Measurements from ENCODE around the gene GPR160. TPM values are rescaled to one million over a fixed set of nuclear protein-coding genes. Genes with fewer than 3 reads are reported as not detected.
A peak's percentile ranks its signal among the peaks of the same experiment; 100 is the strongest.

GPR160 gene, protein sequence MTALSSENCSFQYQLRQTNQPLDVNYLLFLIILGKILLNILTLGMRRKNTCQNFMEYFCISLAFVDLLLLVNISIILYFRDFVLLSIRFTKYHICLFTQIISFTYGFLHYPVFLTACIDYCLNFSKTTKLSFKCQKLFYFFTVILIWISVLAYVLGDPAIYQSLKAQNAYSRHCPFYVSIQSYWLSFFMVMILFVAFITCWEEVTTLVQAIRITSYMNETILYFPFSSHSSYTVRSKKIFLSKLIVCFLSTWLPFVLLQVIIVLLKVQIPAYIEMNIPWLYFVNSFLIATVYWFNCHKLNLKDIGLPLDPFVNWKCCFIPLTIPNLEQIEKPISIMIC
- total RNA-seq: 1 to 10 TPM; 5.7 to 7.0 TPM

GRCh38 chr3:170037463-170038433 is at the start of gene GPR160:
TSS of gene GPR160 (plus strand) at chr3:170037995. CDS start at chr3:170083973, 45,978 bp downstream.
- POLR2A ChIA-PET: no interaction called here
- no peak within 1 kb of the TSS for H3K27ac Mint-ChIP-seq
- H3K4me1 Mint-ChIP-seq (ENCODE audit: low read depth): peaks cover 14% of the 10 kb centered on the region
- peak; percentile 89 for DNase-seq
- H3K4me3 Mint-ChIP-seq: peak within 1 kb of the TSS; percentile 82
- intact Hi-C loops (cut with micrococcal nuclease): loop anchor here (1.0 to 5.0 kb wide), 5 partner anchors 9 to 275 kb away; partner anchors contain the start of gene SEC62
- H3K9me3 Mint-ChIP-seq: peaks cover 4% of the 10 kb centered on the region
- CTCF ChIA-PET: interaction anchor here (0.9 to 1.7 kb wide), 6 partner anchors 9 to 70 kb away, joined by 3 to 12 read pairs (median 4); no protein-coding TSS in a partner anchor
- no peaks in the 10 kb centered on the region for H3K27me3 Mint-ChIP-seq
- H3K36me3 Mint-ChIP-seq: no peaks in the 10 kb centered on the region

- Mint-ChIP-seq H3K27me3 (no peaks in the 10 kb centered on the region), H3K27ac (no peak overlapping the region), H3K36me3 (peaks cover 25% of the 10 kb centered on the region), H3K9me3 (no peaks in the 10 kb centered on the region), H3K4me3 (no peak overlapping the region), H3K4me1 (ENCODE audit: low read depth) (peaks cover 4% of the 10 kb centered on the region)
- ChIA-PET POLR2A (no interaction called here), CTCF (no interaction called here)
- intact Hi-C loops (cut with micrococcal nuclease): no loop called here
- DNase-seq: no peak
These were observed 47.4 kb upstream of the GPR160 start for GRCh38 chr3:169990431-169990830.

- Mint-ChIP-seq H3K27me3 (no peaks in the 10 kb centered on the region), H3K4me1 (ENCODE audit: low read depth) (peaks cover 4% of the 10 kb centered on the region), H3K27ac (no peak overlapping the region), H3K9me3 (no peaks in the 10 kb centered on the region), H3K4me3 (no peak overlapping the region), H3K36me3 (peaks cover 26% of the 10 kb centered on the region)
- no peak for DNase-seq
- intact Hi-C loops (cut with micrococcal nuclease): no loop called here
- ChIA-PET POLR2A (no interaction called here), CTCF (no interaction called here)
These were observed 45.6 kb upstream of the GPR160 start for GRCh38 chr3:169992156-169992555.

GRCh38 chr3:169992781-169993180 is 45.0 kb upstream of the GPR160 start:
- intact Hi-C loops (cut with micrococcal nuclease): no loop called here
- Mint-ChIP-seq H3K27ac (no peak overlapping the region), H3K4me1 (ENCODE audit: low read depth) (peaks cover 4% of the 10 kb centered on the region), H3K36me3 (peaks cover 26% of the 10 kb centered on the region), H3K9me3 (no peaks in the 10 kb centered on the region), H3K4me3 (no peak overlapping the region), H3K27me3 (no peaks in the 10 kb centered on the region)
- DNase-seq: no peak
- ChIA-PET POLR2A (no interaction called here), CTCF (no interaction called here)

GRCh38 chr3:169993761-169994160 is 44.0 kb upstream of the GPR160 start:
- peaks cover 22% of the 10 kb centered on the region for H3K36me3 Mint-ChIP-seq
- H3K9me3 Mint-ChIP-seq: no peaks in the 10 kb centered on the region
- H3K27me3 Mint-ChIP-seq: no peaks in the 10 kb centered on the region
- peaks cover 8% of the 10 kb centered on the region for H3K4me1 Mint-ChIP-seq (ENCODE audit: low read depth)
- POLR2A ChIA-PET: no interaction called here
- H3K27ac Mint-ChIP-seq: no peak overlapping the region
- no peak for DNase-seq
- no peak overlapping the region for H3K4me3 Mint-ChIP-seq
- CTCF ChIA-PET: no interaction called here
- intact Hi-C loops (cut with micrococcal nuclease): no loop called here

- peaks cover 19% of the 10 kb centered on the region for H3K36me3 Mint-ChIP-seq
- H3K27me3 Mint-ChIP-seq: no peaks in the 10 kb centered on the region
- POLR2A ChIA-PET: no interaction called here
- H3K4me3 Mint-ChIP-seq: no peak overlapping the region
- intact Hi-C loops (cut with micrococcal nuclease): no loop called here
- H3K9me3 Mint-ChIP-seq: peaks cover 3% of the 10 kb centered on the region
- peaks cover 19% of the 10 kb centered on the region for H3K4me1 Mint-ChIP-seq (ENCODE audit: low read depth)
- no peak overlapping the region for H3K27ac Mint-ChIP-seq
- CTCF ChIA-PET: no interaction called here
- no peak for DNase-seq
These were observed 41.7 kb upstream of the GPR160 start for GRCh38 chr3:169996063-169996462.

- intact Hi-C loops (cut with micrococcal nuclease): loop anchor here (1.0 to 2.0 kb wide), 9 partner anchors 9 to 260 kb away; partner anchors contain the start of gene SEC62
- Mint-ChIP-seq H3K27me3 (no peaks in the 10 kb centered on the region), H3K27ac (peak overlapping the region; percentile 83), H3K4me3 (no peak overlapping the region), H3K4me1 (ENCODE audit: low read depth) (peaks cover 37% of the 10 kb centered on the region), H3K36me3 (peaks cover 10% of the 10 kb centered on the region), H3K9me3 (peaks cover 3% of the 10 kb centered on the region)
- DNase-seq: peak; percentile 14
- ChIA-PET CTCF (interaction anchor here (1.0 to 1.1 kb wide), 2 partner anchors 45 to 188 kb away, joined by 3 read pairs; no protein-coding TSS in a partner anchor), POLR2A (interaction anchor here (0.5 to 0.7 kb wide), 2 partner anchors 32 to 33 kb away, joined by 3 read pairs; partner anchors contain the start of gene SEC62)
These were observed 39.1 kb upstream of the GPR160 start for GRCh38 chr3:169998668-169999131.

GRCh38 chr3:169999433-169999832 is 38.4 kb upstream of the GPR160 start:
- intact Hi-C loops (cut with micrococcal nuclease): loop anchor here (1.0 to 2.0 kb wide), 9 partner anchors 8 to 259 kb away; partner anchors contain the start of gene SEC62
- peak; percentile 40 for DNase-seq
- Mint-ChIP-seq H3K4me1 (ENCODE audit: low read depth) (peaks cover 42% of the 10 kb centered on the region), H3K27me3 (no peaks in the 10 kb centered on the region), H3K36me3 (peaks cover 10% of the 10 kb centered on the region), H3K9me3 (peaks cover 3% of the 10 kb centered on the region), H3K4me3 (no peak overlapping the region), H3K27ac (peak overlapping the region; percentile 83)
- ChIA-PET CTCF (interaction anchor here (0.6 to 1.1 kb wide), 3 partner anchors 22 to 46 kb away, joined by 3 read pairs; no protein-coding TSS in a partner anchor), POLR2A (no interaction called here)

- no peak for DNase-seq
- H3K27me3 Mint-ChIP-seq: no peaks in the 10 kb centered on the region
- no peak overlapping the region for H3K27ac Mint-ChIP-seq
- peaks cover 10% of the 10 kb centered on the region for H3K36me3 Mint-ChIP-seq
- peaks cover 3% of the 10 kb centered on the region for H3K9me3 Mint-ChIP-seq
- ChIA-PET CTCF (interaction anchor here (0.6 to 1.0 kb wide), 2 partner anchors 22 to 35 kb away, joined by 3 read pairs; no protein-coding TSS in a partner anchor), POLR2A (no interaction called here)
- H3K4me3 Mint-ChIP-seq: no peak overlapping the region
- intact Hi-C loops (cut with micrococcal nuclease): no loop called here
- H3K4me1 Mint-ChIP-seq (ENCODE audit: low read depth): peaks cover 42% of the 10 kb centered on the region
These were observed 37.7 kb upstream of the GPR160 start for GRCh38 chr3:170000051-170000450.

- POLR2A ChIA-PET: no interaction called here
- DNase-seq: no peak
- intact Hi-C loops (cut with micrococcal nuclease): no loop called here
- H3K36me3 Mint-ChIP-seq: peaks cover 2% of the 10 kb centered on the region
- CTCF ChIA-PET: no interaction called here
- no peak overlapping the region for H3K27ac Mint-ChIP-seq
- H3K27me3 Mint-ChIP-seq: no peaks in the 10 kb centered on the region
- H3K4me3 Mint-ChIP-seq: no peak overlapping the region
- H3K9me3 Mint-ChIP-seq: peaks cover 3% of the 10 kb centered on the region
- H3K4me1 Mint-ChIP-seq (ENCODE audit: low read depth): peaks cover 55% of the 10 kb centered on the region
These were observed 35.6 kb upstream of the GPR160 start for GRCh38 chr3:170002231-170002630.

GRCh38 chr3:170002879-170003278 is 34.9 kb upstream of the GPR160 start:
- ChIA-PET POLR2A (no interaction called here), CTCF (no interaction called here)
- peaks cover 57% of the 10 kb centered on the region for H3K4me1 Mint-ChIP-seq (ENCODE audit: low read depth)
- no peak overlapping the region for H3K27ac Mint-ChIP-seq
- peaks cover 2% of the 10 kb centered on the region for H3K36me3 Mint-ChIP-seq
- no peak for DNase-seq
- H3K4me3 Mint-ChIP-seq: no peak overlapping the region
- intact Hi-C loops (cut with micrococcal nuclease): no loop called here
- H3K9me3 Mint-ChIP-seq: peaks cover 3% of the 10 kb centered on the region
- no peaks in the 10 kb centered on the region for H3K27me3 Mint-ChIP-seq

GRCh38 chr3:170003881-170004356 is 33.9 kb upstream of the GPR160 start:
- Mint-ChIP-seq H3K4me3 (no peak overlapping the region), H3K27me3 (no peaks in the 10 kb centered on the region), H3K4me1 (ENCODE audit: low read depth) (peaks cover 51% of the 10 kb centered on the region), H3K9me3 (peaks cover 3% of the 10 kb centered on the region), H3K36me3 (peaks cover 2% of the 10 kb centered on the region), H3K27ac (no peak overlapping the region)
- CTCF ChIA-PET: no interaction called here
- POLR2A ChIA-PET: no interaction called here
- intact Hi-C loops (cut with micrococcal nuclease): no loop called here
- DNase-seq: no peak
